AML-193 (cell line): ENCODE data around the gene PNPLA7.
"Not testable (repeated sequence)": the region's sequence is repeated elsewhere in the genome, so short reads cannot be mapped to it uniquely, and the experiment has no call there.

Experiments used
- DNase-seq, 2 experiments: peaks; one replicate each; lab custom pipeline; 2025; lab: John Stamatoyannopoulos, UW

PNPLA7 gene

DNA sequence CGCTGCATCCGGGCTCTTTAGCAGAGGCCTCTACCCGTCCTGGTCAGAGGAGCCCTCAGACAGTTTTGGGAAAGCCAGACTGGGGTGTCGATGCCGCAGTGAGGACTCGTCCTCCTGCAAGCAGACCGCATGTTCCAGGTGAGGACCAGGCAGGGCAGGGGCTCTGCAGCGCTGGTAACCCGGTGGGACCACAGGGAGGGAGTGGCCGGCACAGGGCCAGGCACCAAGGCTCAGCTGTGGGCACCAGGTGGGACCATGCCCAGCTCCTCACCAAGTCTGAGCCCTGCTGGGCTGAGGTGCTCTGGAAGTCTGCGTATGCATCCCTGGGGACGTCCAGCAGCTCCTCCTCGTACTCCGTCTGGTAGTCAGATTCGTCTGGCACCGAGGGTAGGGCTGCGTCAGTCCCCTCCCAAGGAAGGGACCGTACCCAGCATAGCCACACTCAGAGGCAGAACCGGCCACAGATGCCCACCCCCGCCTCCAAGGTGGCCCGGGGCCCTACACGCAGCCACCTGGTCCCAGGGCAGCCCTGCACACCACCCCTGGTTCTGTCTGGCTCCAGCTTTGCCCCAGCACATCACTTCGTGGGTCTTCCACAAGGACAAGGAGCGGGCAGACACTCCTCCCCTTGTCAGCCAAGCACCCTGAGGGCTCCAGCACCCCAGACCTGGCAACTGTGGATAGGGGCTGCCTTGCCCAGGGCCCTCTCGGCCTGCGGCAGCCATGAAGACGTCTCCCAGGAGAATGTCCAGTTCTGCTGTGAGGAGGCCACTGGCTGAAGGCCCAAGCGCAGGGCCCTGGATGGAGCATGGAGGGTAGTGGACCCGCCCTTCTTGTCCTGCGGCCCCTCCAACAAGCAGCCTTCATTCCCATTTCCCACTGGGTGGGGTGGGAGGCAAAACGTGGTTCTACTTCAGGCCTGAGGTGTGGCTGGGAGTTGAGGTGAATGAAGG is 89.6 kb downstream of the PNPLA7 start:
- DNase-seq = no peak

DNA sequence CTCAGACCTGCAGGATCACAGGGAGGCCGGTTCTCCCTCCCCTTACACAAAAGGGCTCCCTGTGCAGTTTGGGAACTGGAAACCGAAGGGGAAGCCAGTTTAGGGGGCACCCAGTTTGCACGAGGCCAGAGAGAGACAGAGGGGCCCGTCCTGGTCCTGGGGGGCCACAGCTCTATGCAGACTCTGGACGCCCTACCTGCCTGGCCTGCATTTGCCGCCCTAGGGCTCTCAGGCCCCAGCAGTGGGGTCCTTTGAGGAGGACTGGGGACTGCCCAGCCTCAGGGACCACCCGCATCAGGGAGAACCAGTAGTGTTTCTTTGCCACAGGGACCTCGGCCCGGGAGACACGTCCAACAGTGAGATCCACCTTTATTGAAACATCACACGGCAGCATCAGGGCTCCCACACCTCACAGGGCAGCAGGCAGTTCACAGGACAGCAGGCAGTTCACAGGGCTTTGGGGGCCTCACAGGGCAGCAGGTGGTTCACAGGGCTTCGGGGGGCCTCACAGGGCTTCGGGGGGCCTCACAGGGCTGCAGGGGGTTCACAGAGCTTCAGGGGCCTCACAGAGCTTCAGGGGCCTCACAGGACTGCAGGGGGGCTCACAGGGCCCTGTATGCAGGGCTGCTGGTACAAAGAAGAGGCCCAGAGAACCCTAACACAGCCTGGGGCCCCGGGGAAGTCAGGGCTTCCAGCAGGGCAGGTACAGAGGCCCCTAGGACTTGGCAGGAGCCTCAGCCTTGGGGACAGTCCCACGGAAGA is 90.4 kb downstream of the PNPLA7 start:
- no peak for DNase-seq

DNA sequence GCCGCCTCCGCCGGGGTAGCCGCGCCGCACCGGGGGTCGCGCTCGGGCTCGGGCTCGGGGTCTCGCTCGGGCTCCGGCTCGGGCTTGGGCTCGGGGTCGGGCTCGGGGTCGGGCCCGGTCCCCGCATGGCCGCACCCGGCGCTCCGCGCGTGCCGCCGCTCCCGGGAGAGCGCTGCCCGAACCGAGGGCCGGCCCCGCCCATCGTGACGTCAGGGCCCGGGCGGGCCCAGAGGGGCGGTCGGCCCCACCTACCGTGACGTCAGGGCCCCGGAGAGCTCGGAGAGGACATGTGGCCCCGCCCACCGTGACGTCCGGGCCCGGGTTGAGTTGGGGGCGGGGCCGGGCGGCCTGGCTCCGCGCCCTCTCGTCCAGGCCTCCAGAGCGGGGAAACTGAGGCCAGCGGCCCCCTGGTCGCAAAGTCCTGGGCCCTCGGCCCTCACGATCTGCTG is 91.0 kb downstream of the PNPLA7 start, which contains the start of gene NSMF:
Gene NSMF, minus strand, starts transcription at position 183 of the 449 bp plus-strand sequence. CDS start 232 bp downstream, outside the sequence.
- DNase-seq = peak; percentile 63 to 68

DNA sequence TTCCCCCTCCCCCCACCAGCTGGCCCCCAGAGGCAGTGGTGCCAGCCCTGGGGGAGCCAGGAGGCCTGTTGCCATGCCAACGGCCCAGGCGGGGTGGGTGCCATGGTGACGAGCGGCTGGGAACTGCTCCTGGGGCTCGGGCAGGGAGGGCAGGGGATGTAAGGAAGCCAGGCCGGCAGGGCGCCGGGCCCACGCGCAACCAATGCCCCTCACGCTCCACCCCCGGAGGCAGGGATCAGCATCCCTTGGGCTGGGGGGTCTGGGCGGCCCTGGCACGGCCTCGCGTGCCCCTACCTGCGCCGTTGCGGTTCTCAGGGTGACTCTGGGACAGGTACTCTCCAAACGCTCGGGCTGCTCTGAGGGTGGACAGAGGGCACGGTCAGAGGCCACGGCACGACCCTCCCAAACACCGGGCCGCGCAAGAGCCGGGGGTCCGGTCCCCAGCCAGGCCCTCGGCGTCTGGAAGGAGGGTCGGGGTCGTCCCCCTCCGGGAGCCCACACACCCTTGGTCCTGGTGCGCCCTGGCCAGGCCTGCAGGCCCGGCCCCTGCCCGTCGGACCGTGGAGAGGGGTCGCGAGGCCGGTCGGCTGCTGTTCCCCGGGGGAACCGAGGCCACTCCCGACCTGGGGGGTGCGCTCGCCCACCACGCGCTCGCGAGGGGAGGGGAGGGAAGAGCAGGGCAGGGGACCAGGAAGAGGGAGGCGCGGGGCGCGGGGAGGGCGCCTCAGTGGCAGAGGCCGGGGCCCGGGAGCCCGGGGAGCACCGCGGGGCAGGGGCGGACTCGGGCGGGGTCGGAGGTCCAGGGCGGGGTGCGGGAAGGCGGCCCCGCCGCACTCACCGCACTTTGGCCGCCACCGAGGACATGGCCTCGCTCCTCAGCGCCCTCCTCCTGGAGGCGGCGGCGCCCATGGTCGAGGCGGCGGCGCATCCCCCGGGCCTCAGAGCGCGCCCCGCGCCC is 91.7 kb downstream of the PNPLA7 start:
- DNase-seq = no peak

DNA sequence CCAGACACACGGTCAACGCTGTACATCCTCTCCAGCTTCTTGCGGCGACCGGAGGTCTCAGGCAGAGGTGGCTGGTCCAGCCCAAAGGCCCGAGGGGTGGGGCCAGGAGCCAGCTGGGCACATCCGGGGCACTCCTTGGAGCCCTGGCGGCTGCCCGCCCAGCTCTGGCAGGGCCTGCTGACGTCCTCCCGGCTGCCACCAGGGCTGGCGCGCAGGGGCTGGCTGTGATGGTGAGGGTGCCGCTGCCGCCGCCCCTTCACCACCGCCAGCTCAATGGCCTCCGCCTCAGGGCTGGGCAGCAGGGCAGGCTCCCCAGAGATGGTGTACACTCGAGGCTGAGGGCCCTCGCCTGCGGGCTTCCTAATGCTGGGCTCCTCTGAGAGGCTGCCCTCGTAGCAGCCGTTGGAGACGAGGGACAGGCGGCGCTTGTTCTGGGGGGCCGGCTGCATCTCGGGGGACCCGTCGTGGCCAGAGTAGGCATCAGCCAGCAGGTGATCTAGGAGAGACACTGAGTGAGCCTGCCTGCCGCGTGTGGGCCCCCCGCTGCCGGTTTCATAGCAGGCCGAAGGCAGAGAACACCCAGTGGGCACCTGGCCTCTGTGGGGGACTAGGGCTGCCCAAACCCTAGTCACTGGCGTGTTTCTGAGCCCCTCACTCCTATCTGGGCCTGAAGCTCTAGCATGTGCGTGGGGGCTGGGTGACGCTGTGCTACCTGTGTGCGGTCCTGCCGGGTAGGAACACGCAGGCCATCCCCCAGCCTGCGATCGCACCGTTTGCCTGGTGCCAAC is 92.6 kb downstream of the PNPLA7 start:
- no peak for DNase-seq

DNA sequence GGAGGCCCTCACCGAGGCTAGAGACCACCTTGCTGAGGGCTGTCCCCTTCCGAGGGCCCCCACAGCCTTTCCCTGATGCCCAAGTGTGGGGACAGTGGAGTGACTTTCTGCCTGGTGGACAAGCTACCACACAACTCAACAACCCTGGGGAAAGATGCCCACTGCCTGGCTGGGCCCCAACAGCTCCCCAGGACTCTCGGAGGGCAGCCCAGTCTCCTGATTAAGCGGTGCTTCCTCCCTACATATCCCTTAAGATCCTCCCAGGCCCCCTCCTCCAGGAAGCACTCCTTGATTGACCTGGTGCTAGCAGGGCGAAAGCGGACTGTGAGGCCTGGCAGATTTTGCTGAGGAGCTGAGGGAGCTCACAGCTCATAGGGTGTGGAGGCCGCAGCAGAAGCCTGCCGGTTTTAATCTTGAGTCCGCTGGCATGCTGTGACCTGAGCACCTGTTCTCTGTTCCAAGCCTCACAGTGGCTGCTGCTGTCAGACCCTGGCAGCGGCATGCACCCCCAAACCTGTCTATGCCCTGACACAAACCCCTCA is 93.3 kb downstream of the PNPLA7 start:
- no peak for DNase-seq

DNA sequence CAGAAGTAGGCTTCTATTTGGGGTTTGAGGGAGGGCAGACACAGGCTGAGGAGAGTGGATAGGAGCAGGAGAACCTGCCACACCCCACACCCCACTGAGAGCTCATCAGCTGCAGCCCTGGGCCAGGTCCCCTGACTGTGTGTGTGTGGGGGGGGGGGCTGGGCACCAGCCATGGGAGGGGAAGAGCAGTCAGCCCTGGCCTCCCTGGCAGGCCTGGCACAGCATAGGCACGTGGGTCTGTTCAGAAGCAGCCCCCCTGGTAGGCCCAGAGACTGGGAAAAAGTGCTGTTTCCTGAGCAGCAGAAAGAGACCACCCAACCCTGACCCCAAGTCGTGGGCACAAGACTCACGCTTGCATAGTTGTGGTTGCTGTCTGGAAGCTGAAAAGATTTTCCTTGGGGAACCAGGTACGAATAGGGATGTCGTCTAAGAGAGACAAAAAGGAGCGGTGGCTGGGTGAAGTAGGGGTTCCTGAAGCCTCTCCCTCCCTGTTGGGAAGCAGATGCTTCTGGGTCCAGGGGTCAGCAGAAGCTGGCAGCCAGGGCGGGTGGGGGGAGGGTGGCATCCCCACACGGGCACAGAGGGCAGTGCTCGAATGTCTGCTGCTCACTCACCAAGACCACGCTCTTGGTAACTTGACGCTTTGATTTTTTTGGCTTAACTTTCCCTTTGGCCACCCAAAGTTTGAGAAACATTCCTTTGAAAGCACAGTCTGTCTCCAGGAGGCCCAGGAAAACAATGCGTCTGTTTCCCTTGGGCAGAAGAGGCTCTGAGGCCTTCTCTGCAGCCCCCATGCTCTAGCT is 93.9 kb downstream of the PNPLA7 start:
- no peak for DNase-seq

DNA sequence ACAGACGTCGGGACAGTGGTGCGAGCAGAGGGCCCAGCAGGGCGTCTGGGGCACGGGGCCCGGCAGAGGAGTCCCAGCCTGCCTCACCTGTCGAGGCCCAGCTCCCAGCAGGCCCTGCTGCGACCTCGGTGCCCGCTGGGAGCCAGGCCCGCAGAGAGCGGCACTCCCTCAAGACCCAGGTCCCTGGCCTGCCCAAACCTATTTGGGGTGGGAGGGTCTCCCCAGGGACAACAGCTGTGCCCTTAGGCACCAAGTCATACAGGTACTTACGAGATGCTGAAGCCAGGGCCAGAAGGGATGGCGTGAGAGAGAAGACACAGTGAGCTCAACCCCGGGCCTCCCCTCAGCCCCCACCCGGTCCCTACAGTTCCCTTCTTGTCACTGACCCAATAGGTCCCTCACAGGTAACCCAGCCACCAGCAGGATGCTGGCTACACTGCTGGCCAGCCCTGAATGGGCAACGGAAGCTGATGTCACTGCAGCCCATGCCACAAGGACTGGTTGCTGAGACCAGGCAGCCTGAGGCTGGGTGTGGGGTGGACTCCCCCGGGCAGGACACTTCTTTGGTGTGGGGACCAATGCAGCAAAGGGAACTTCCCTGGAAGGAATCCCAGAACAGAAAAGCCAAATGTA is 94.7 kb downstream of the PNPLA7 start:
- DNase-seq = no peak

DNA sequence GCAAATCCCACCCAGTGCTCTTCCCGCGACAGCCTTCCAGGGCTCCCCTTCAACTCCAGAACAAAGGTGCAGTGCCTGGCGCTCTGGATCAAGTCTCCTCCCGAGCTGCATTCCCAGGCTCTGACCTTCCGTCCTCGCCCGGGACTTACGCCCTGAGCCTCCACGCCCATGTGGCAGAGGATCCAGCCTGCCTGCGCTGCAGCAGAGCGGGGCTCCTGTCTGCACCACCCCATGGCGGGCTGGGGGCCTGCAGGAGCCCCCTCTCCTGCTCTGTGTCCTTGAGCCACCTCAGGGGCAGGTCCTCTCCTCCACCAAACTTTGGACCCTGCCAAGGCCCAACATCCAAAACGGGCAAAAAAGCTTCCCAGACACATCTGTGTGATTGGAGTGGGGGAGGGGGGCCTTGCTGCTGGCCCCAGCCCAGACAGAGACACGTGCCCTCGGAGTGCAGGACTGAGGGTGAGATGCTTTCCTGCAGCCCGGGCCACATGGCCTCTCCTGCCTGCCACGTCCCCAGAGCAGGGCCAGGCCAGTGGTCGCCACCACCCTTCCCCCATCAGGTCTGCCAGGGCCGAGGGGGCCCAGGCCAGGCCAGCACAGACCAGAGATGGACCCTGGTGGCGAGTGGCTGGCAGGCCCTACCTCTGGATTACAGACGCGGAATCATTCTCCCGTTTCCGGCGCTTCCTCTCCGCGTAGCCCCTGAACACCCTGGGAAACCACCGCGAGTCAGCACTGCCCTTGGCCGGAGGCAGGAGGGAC is 95.4 kb downstream of the PNPLA7 start:
- DNase-seq = no peak

DNA sequence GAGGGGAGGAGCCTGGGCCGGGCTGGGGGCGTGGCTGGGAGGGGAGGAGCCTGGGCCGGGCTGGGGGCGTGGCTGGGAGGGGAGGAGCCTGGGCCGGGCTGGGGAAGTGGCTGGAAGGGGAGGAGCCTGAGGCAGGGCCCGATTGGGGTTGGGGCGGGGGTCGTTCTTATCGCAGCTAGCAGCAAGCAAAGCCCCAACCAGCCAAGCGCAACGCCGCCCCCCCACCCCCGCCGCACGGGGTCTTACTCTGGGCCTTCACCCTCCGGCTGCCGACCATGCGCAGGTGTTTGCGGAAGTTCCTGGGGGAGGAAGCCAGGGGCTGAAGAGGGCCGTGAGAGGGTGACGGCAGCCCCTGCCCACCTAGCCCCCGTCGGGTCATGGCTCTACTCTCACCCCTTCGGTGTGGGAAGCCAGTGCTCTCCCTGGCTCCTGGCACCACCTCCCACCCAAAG is 96.0 kb downstream of the PNPLA7 start:
- no peak for DNase-seq

DNA sequence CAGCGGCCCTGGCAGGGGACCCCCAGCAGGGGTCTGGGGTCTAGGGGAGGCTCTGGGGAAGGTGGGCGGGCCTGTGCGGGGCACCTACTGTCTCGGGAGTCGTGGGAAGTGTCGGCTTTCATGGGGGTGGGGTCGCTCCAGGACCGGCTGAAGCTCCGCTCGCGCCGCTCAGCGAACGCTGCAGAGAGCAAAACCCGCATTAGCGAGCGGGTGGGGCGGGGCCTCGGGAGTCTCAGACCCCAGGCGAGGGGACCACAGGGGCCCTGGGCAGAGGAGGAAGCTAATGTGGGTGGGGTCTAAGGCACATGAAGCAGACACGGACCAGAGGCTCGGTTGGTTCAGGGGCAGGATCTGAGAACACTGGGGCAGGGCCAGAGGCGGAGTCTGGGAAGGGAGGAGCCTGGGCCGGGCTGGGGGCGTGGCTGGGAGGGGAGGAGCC is 96.5 kb downstream of the PNPLA7 start:
- DNase-seq = no peak

DNA sequence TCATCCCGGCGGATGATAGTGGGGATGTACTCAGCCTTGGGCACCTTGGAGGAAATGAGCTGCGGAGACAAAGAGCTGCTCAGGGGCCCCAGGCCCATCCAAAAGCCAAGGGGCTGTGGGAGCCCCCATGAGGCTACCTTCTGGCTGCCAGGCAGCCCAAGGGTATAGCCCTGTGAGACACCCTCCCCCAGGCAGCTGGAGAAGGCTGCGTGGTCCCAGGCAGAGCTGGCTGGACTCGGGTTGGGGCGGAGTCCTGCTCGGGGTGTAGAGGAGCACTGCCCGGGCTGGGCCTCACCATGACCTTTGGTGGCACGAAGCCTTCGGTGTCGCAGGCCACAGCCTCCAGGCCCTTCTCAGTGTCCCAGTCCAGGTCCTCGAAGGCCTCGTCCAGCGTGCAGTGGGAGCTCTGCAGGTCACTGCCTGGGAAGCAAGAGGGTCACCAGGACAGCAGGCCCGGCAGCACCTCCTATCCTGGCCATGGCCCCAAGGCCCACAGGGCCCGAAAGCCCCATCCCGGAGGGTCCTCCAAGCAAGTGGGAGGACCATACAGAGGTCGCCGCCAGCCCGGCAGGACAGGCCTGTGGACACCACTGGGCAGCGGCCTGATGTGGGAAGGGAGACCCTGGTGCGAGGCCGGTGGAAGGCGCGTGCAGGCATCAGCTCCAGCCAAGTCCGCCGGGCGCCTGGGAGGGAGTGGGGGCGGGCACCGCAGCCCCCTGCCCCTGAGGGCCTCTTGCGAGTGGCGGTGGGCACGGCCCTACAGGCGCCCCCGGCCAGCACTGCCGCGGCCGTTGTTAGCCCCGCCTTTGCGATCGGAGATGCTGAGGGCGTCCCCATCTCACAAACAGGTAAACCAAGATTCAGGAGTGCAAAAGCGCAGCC is 97.2 kb downstream of the PNPLA7 start:
- no peak for DNase-seq

DNA sequence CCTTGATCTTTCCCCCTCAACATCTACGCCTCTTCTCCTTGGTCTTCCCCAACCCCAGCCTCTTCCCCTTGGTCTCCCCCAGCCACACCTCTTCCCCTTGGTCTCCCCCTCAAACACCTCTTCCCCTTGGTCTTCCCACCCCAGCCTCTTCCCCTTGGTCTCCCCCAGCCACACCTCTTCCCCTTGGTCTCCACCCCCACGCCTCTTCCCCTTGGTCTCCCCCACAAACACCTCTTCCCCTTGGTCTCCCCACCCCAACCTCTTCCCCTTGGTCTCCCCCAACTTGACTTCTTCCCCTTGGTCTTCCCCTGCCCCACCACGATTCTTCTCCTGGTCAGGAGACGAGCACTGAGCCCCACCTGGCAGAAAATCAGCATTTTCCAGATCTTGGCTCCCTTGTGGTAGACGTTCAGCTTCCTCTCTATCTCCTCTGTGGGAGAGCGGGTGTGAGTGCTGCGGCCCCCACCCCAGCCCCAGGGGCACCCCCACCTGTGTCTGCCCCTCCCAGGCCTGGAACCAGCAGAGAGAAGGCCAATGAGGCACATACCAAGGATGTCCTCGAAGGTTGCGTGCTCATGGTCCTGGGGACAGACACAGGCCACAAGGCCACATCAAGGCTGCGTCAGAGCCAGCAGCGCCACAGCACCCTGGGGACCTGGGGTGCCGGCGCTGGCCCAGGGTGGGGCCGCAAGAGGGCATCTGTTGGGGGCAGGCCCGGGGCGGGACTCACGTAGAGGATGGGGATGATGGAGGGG is 98.0 kb downstream of the PNPLA7 start:
- DNase-seq = no peak

DNA sequence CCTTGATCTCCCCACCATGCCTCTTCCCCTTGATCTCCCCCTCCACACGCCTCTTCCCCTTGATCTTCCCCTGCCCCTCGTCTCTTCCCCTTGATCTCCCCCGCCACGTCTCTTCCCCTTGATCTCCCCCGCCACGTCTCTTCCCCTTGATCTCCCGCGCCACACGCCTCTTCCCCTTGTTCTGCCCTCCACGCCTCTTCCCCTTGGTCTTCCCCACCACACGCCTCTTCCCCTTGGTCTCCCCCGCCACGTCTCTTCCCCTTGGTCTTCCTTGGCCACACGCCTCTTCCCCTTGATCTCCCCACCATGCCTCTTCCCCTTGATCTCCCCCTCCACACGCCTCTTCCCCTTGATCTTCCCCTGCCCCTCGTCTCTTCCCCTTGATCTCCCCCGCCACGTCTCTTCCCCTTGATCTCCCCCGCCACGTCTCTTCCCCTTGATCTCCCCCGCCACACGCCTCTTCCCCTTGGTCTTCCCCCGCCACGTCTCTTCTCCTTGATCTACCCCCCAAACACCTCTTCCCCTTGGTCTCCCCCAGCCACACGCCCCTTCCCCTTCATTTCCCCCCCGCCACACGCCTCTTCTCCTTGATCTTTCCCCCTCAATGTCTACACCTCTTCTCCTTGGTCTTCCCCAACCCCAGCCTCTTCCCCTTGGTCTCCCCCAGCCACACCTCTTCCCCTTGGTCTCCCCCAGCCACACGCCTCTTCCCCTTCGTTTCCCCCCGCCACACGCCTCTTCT is 98.8 kb downstream of the PNPLA7 start:
- DNase-seq = not testable (repeated sequence)

DNA sequence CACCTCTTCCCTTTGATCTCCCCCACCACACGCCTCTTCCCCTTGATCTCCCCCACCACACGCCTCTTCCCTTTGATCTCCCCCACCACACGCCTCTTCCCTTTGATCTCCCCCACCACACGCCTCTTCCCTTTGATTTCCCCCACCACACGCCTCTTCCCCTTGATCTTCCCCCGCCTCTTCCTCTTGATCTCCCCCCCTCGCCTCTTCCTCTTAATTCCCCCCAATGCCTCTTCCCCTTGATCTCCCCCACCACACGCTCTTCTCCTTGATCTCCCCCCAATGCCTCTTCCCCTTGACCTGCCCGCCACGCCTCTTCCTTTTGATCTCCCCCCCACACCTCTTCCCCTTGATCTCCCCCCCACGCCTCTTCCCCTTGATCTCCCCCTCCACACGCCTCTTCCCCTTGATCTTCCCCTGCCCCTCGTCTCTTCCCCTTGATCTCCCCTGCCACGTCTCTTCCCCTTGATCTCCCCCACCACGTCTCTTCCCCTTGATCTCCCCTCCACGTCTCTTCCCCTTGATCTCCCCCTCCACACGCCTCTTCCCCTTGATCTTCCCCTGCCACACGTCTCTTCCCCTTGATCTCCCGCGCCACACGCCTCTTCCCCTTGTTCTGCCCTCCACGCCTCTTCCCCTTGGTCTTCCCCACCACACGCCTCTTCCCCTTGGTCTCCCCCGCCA is 99.5 kb downstream of the PNPLA7 start:
- not testable (repeated sequence) for DNase-seq
